GM18909 (cell line): ENCODE data around the gene PCNX2.
"Not testable (repeated sequence)": the region's sequence is repeated elsewhere in the genome, so short reads cannot be mapped to it uniquely, and the experiment has no call there.

Experiments
- ATAC-seq: cut with Tn5 transposase; IDR thresholded peaks from one replicate; pipeline ENCODE4 v1.9.1; 2021; ENCODE audit warnings: mild to moderate bottlenecking; ENCODE audit not compliant: unreplicated experiment, poor library complexity

Gene PCNX2

DNA sequence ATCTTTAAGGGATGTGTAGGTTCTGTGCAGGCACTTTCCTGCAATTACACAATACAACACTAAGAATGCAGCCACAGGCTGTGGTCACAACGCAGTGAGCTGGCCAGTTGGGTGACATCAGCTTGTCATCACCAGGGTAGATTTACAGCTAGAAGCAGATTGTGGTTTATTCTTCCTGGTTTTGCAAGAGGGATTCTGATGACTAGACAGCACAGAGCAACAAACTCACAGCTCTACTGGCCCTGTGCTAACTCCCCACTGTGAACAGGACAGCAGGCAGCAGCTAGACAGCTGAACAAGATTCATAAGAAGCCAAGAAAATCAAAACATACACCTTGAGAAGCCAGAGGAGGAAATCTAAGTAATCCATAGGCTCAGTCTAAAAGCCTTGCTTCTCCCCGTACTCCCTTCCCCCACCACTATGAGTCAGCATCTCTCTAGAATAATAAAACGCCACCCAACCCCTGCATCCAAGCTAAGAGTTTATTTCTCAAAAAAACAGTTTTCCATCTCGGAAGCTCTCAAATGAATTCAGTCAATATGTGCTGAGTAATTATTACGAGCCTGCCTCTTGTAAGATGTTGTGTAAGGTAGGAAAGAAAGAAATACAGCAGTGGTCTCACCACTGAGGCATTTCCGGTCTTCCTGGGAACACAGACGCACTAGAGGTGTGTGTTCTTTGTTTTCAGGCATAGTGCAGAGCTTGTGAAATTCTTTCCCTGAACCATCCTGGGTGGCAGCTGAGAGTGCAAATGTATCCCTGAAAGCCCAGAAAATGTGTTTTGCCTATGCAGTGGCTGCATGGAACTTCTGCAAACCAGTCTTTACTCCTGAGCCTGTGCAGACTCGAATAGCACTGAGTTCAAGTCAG, 182.3 kb downstream of the PCNX2 start:
- peak; percentile 81 for ATAC-seq

DNA sequence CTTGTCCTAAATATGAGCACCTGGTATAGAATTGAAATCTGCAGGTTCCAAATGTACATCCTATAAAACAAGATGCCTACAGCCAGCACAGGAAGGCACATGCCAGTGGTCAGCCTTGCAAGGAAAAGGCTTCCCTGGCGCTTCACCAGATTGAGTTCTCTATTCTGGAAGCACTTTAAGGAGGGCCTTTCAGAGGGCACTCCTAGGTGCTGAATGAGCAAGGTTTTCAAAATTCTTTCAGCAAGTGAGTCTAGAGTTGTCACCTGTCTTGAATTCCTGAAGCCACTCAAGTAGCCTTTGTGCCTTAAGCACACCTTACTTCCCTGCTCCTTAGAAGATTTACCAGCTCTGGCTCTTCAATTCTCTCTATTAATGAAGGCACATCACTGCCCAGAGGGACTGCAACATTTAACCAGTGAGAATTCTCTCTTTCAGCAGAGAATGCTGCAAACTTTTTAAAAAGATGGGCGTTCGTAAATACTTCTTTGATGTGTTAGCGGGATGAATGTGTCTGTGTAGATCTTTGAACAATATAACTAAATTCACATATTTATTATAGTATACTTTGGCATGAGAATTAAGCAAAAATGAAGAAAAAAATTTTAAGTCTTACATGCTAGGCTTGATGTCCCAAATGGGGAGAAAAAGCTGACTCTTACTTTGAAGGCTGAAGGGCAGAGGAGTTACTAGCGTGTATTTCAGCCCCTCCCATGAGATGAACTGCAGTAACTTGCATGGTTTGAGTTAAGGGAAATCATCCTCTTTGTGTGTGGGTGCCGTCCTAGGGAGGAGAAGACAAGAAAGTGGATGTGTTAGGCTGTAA, 183.1 kb downstream of the PCNX2 start:
- peak; percentile 33 for ATAC-seq

DNA sequence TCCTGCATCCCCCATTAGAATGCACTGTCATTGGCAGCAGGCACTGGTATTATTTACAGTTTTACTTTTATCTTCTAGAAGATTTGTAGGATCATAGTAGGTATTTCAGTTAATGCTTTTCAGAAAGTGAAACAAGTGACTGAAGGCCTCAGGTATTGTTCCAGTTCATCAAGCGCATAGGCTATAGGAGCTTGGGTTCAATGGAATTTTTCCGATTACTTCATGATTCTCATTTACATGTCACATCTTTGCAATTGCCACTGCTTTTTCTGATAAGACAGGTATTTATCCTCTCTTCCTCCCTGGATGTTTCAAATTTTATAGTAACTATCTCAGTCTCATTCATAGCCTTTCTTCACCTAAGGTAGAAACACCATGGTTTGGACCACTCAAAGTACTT, 183.8 kb downstream of the PCNX2 start:
- ATAC-seq: no peak

DNA sequence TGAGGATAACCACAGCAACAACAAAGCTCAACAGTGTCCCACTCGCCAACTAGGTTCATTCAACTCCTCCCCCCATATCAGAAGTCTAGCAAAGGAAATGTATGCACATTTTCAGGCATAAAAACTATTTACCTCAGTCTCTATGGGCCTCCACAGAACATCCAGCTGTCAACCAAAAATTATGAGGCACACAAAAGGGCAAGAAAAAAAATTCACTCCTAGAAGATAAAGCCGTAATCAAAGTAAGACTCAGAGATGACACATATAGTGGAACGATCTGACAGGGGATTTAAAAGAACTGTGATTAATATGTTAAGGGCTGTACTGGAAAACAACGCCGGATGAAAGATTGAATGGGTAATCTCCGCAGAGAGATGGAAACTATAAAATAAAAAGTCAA, 186.4 kb downstream of the PCNX2 start:
- ATAC-seq: no peak

DNA sequence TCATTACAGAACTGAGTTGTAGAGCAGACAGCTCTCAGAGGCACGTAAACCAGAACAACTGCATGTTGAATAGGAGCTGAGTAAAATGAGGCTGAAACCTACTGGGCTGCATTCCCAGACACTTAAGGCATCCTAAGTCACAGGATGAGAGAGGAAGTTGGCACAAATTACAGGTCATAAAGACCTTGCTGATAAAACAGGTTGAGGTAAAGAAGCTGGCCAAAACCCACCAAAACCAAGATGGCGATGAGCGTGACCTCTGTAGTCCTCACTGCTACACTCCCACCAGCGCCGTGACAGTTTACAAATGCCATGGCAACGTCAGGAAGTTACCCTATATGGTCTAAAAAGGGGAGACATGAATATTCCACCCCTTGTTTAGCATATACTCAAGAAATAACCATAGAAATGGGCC, 187.8 kb downstream of the PCNX2 start:
- ATAC-seq: not testable (repeated sequence)

DNA sequence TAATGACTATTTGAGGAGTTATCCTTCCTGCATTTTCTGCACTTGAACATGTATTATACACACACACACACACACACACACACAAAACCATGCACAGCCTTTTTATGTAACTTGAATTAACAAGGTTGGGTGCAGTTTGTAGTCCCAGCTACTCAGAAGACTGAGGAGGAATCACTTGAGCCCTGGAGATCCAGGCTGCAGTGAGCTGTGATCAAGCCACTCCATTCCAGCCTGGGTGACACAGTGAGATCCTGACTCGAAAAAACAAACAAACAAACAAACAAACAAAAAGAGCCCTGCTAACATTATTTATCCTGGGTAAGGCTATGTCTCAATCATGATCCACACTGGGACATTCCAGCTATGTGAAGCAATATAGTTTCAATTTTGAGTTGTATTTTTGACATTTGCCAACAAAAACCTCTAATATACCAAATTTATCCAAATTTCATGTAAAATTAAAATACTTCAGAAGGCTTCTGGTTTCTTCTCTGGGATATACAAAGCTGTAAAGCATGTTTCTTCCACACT, 188.3 kb downstream of the PCNX2 start:
- no peak for ATAC-seq

DNA sequence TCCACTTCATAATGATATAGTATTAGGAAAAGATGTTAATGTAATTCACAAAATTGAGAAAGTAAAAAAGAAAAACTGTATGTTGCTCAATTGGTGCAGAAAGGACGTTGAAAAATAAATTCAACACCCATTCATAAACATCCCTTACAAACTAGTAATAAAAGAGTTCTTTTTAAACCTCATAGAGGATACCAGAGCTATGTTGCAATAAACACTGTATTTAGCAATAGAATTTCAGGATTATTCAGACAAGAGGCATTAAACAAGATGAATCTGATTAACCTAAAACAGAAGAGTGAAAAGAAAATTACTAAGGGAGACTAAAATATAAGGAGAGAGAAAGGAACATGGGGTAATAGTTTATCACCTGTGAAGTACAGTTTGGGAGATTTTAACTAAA, 190.3 kb downstream of the PCNX2 start:
- ATAC-seq: no peak

DNA sequence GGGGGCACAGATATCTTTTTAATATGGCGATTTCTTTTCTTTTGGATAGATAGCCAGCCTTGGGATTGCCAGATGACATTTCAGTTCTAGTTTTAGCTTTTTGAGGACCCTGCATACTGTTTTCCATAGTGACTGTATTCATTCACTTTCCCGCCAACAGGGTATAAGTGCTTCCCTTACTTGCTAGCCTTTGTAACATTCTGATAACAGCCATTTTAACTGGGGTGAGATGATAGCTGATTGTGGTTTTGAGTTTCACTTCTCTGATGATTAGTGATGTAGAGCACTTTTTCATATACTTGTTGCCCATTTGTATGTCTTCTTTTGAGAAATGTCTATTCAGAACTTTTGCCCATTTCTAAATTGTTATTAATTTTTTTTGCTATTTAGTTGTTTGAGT, 193.2 kb downstream of the PCNX2 start:
- ATAC-seq: no peak

DNA sequence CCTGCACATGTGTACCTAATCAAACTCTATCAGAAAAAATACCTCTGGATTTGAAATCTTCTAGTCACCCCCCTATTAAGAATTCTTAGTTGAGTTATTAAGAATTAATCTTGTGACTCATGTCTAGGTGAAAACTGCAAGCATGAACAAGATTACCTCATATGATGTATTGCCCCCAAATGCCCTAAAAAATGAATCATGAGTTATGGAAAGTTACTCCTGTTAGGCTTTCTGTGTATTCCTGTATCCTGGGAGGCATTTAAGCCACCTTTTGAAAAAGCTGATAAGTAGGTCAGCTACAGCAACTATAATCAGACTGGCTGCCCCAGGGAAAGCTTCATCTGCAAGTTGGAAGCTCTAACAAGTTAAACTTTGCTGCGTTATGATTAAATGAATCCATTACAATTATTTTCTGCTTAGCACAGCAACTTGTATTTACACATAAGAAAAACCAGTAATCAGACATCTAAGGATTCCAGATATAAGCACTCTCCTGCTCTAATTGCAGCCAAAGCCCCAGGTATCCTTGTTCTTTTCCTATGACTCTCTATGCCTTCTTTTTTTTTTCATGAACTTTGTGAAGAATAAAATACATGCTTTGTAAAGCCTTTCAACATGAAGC, 197.5 kb downstream of the PCNX2 start:
- no peak for ATAC-seq

DNA sequence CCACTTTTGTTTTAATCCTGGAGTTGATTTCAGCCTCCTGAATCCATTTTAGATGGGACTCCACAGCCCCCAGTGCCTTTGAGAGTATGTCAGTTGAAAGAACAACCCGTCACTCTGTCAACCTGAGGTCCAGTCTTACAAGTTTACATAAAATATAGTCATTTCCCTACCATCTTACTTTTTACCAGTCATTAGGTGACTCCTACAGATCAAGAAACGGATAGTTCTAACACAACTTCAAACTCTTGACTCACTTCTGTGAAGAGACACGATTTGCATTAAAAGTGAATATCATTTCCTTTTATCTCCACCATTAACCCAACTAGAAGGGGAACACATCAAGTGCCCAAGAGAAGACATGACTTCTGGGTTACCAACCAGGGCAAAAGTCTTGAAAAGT, 198.0 kb downstream of the PCNX2 start:
- no peak for ATAC-seq

DNA sequence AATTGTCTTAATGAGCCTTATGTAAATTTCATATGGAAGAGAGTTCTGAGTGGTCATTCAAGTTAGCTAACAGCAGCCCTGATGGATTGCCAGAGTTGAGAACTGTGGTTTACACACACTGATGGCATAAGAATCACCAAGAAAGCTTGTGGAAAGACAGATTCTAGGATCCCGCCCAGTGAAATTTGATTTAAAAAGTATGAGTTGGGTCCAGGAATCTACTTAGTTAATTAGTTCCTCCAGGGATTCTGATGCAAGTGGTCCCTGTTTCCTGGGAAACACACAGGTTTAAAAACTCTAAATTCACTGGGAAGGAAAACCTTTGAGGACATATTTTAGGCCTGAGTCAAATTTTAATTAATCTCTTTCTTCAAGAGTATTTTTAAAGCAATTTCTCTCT, 200.8 kb downstream of the PCNX2 start:
- ATAC-seq: no peak

DNA sequence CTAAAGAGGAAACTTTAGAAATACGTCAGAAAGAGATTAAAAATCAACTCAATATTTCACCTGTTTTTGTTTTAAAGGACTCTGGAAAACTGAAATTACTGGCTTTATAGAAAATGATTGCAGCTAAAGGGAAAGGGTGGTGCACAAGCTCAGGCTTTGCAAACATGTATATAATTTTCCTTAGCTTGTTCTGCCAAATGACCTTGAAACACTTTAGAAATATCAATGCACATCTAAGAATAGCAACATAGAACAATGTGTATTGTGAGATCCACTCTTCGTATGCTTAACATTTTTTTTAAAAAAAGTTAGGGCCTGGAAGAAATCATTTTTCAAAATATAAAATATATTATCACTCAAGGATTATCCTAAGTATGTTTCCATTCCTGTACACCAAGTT, 201.3 kb downstream of the PCNX2 start:
- ATAC-seq: no peak

DNA sequence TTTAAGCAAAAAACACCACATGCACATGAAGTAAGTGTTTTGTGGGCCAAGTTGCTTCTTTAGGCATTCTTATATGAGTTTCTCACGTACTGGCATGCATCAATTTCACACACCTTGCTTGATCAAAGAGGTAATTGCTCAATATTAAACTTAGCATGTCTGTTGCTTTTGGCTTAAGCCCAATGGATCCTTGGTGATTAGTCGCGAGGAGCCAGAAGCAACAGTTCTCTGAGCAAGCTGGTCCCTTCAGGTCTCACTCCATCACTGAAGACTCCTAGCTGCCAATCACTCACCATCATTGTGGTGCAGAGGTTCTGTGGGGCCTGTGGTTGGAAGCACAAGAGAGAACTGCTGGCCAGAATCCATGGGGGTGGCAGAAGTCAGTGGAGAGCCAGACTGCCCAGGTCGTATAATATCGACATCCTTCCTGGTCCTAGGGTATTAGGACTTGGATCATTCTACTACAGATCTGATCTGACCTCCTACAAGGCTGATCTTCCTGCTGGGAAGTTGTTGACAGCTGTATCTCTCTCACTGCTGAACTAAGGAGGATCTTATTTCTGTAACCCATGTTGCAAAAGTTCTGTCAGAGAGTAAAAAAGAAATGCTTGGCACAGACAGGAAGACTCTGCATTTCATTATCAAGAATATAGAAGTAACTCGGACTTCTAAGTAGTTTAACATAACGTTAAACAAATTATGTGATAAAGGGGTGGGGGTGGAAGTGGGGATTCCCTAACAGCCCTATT, 204.6 kb downstream of the PCNX2 start:
- no peak for ATAC-seq

DNA sequence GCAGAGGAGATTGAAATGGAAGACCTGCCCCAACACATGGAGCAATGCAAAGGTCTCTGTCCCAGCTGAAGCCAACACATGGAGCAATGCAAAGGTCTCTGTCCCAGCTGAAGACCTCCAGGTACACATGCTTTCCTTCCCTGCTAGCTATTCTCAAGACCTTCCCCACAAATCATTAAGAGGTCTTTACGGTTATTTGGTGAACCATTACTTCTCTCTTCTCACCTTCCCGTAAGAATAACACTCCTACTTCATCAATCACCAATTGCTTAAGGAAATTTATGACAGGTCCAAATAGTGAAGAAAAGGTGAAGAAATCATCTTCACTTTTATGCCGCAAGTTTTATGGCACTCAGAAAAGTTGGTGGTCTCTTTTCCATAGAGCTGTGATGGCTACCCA, 206.3 kb downstream of the PCNX2 start:
- no peak for ATAC-seq

DNA sequence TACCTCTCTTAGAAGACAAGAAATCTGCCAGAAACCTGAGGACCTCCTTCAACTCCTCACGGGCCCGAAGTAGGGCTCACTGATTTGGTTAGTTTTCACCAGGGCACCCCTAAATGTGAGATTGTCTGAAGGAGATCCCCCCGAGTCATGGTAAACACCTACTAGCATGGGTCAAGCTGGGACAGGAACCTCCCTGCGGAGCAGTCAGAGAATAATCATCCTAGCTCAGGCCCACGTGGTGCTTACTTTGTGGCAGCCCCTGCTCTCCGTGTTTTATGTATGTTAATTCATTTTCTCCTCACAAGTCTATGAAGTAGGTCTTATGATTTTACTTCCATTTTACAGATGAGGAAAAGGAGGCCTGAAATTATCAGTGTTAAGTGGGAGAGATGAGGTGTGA, 206.9 kb downstream of the PCNX2 start:
- ATAC-seq: no peak

DNA sequence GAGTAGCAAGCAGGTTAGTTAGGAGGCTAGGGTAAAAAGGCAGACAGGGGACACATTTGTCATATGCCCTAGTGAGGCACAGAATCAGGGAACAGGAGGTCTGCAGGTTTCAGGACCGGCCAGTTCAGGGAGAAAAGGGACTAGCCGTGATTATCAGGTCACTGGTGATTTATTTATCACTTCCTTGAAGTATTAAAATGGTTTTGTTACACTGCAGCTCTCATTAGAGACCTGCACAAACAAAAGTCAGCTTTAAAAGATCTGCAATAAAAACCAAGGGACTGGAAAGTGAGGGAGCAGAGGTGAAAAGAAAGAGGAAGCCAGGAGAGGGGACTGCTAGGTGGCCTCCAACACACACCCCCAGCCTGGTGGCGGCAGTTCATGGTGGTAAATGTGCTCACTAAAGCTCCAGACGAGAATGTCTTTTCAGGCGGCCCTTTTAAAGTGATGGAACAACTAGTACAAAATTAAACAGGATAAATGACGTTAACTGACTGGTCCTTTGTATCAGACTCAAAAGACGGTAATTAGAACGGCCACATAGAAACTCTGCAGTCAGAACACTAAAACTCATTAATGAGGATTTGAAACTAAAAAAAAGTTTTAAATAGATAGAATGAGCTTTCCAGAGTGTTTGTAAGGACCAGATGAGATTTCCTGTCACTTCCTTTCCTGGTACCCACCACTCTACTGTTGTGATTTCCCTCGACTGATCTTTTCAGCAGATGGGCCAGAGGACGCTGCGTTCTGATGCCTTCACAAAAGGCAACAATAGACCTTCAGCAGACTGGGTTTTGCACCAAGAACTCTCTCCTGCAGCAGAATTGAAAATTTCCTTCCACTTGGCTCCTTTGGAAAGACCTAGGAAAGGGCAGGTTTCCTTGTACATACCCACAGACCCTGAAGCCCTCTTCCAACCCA, 208.3 kb downstream of the PCNX2 start:
- no peak for ATAC-seq

DNA sequence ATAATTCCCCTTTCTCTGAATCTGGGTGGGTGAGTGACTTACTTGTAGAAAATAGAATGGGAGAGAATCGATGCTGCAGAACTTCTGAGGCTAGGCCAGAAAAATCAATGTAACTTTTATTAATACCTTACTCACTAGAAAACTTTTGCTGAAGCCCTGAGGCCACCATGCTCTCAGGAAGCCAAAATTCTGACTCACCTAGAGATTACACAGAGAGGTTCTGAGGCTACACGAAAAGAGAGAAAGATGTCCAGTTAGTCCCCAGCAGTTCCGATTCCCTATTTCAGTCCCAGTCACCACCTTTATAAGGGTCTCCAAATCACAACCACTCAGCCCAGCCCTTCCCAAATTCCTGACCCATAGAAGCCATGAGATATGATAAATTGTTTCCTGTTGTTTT, 210.0 kb downstream of the PCNX2 start:
- ATAC-seq: no peak

DNA sequence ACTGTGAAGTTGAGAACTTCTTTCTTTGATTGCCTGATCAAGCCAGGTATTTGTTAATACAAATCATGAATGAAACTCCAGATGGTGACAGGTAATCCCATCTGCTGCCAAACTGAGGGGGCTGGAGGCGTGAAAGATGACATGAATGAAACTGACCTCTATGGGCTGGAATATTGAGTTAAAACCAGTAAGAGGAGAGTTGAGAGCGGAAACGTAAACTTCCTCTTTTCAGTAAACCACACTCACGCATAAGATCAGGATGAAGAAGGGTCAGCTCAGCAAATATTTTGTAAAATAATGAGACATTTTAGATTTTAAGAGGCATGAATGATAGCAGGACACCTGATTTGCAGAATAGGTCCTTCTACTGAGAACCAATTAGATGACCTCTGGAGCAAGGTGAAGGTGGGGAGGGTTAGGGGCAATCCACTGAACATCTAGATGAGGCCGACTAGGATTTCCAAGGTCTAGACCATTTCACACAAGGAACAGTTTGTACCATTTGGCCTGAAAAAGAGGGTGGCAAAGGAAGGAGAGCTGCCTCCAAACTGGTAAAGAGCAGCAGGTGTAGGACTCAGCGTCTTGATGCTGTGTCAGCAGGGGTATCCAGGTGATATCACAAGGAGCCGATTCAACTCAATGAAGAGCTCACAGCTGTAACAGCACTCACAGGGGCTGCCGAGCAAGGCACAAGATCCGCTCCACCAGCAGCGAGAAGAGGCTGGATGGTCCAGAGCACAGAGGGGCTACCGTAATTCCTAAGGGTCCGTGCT, 212.6 kb downstream of the PCNX2 start:
- ATAC-seq: no peak
